Measurements from ENCODE around the gene NFASC.

Gene NFASC

GRCh38 chr1:205064301-205064700, 193.6 kb downstream of the NFASC start:
- no peak for DNase-seq (ENCODE audit: low spot score)

DNA sequence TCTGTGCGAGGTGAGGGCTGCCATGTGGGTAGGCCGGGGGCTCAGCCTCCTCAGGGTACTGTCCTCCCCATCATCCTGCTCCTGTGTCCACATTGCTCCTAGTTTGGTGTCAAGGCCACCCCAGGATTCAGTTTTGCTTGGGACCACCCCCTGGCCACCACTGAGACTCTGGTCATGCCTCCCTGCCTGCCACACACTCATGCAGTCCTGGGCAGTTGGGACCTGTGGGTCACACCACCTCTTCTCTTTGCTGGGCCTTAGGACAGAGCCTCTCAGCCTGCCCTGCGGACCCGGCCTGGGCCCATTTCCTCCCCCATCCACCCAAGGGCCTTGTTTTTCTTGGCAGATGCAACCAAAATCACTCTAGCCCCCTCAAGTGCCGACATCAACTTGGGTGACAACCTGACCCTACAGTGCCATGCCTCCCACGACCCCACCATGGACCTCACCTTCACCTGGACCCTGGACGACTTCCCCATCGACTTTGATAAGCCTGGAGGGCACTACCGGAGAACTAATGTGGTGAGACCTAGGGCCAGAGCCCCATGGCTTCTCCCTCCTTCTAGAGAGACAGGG, 194.2 kb downstream of the NFASC start:
- DNase-seq (ENCODE audit: low spot score), result no peak

DNA sequence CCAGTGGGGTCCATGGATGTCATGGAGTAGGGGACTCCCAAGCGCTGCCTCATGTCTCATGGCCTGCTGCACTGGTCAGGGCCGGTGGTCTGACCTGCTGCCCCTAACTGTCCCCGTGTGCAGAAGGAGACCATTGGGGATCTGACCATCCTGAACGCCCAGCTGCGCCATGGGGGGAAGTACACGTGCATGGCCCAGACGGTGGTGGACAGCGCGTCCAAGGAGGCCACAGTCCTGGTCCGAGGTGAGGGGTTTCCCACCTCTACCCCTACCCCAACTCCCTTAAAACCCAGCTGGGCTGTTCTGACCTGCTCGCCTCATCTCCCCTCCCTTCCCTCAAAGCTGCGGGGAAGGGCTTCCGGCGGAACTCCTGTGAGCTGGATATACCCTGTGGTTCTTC, 195.0 kb downstream of the NFASC start:
- DNase-seq (ENCODE audit: low spot score), result no peak

DNA sequence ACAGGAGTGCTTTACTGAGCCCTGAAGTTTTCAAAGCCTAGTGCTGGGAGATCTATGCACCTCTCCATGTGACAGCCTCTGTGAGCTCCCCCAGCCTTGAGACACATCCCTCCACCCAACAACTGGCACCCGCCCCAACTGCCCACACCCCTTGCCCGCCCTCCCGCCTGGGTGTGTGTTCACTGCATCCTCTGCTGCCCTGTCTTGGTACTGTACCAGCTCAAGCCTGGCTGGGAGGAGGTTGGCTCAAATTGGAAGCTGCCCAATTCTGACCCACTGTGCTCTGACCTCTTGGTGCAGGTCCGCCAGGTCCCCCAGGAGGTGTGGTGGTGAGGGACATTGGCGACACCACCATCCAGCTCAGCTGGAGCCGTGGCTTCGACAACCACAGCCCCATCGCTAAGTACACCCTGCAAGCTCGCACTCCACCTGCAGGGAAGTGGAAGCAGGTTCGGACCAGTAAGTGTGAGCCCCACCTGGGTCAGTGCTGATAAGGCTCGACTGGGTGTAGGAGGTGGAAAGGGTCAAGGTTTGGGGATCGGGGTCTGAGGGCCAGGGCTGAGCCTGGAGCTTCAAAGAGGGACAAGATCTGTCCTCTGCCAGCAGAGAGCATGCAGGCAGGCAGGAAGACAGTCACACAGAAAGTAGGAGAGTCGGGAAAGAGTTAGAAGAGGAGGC, 195.6 kb downstream of the NFASC start:
- no peak for DNase-seq (ENCODE audit: low spot score)

- no peak for DNase-seq (ENCODE audit: low spot score)
Observed at GRCh38 chr1:205067031-205067430, 196.4 kb downstream of the NFASC start.

GRCh38 chr1:205068001-205068400, 197.3 kb downstream of the NFASC start:
- DNase-seq (ENCODE audit: low spot score), result no peak

GRCh38 chr1:205068457-205069040, 197.9 kb downstream of the NFASC start:
- DNase-seq (ENCODE audit: low spot score), result no peak

DNA sequence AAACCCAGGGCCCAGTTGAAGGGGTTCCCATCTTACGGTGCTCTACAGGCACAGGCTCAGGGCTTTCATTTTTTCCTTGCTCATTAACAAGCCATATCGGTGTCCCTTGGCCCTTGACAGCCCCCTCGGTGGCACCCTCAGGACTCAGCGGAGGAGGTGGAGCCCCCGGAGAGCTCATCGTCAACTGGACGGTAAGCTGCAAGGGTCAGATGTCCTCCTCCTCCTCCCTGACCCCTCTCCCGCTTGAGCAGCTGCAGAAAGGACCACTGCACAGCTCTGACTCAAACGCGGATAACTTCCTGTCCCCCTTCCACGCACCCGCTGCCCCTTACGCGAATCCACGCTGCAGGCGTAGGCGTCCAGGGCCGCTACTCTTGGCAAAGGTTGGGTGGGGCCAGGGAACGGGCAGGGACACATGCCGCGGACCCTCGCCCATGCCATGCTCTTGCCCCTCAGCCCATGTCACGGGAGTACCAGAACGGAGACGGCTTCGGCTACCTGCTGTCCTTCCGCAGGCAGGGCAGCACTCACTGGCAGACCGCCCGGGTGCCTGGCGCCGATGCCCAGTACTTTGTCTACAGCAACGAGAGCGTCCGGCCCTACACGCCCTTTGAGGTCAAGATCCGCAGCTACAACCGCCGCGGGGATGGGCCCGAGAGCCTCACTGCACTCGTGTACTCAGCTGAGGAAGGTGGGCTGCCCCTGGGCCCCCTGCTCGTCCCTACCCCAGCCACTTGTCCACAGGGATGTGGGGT, 198.9 kb downstream of the NFASC start:
- DNase-seq (ENCODE audit: low spot score), result no peak

DNA sequence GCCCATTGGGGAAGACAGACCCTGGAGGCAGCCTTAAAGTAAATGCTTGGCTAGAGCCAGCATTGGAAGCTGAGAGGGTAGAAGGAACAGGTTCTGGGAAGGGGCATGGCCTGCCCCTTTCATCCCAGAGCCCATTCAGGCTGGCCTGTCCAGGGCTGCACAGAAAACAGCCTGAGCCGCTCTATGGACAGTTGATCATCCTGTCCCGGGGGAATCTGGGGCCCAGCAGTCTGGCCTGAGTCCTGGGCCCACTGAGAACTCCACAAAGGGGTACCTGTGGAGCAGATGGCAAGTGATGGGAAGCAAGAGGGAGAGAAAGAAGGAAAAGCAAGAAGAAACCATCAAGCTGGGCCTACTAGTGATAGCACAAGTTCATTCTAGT, 200.4 kb downstream of the NFASC start:
- DNase-seq (ENCODE audit: low spot score), result no peak

GRCh38 chr1:205071801-205072200, 201.1 kb downstream of the NFASC start:
- no peak for DNase-seq (ENCODE audit: low spot score)

GRCh38 chr1:205072286-205072685, 201.6 kb downstream of the NFASC start:
- DNase-seq (ENCODE audit: low spot score), result no peak
